ENCODE results near the gene VDAC1. TPM values are rescaled to one million over a fixed set of nuclear protein-coding genes. Genes with fewer than 3 reads are reported as not detected.

The VDAC1 gene
- total RNA-seq, 1 donor from 2014 or later: 125 TPM

- Histone ChIP-seq H3K27ac (no peak overlapping the region), H3K4me3 (no peak overlapping the region), H3K9me3 (no peaks in the 10 kb centered on the region), H3K27me3 (ENCODE audit: low read depth) (no peaks in the 10 kb centered on the region), H3K4me1 (no peaks in the 10 kb centered on the region), H3K36me3 (peaks cover 93% of the 10 kb centered on the region)
- TF ChIP-seq, protein P1, sequence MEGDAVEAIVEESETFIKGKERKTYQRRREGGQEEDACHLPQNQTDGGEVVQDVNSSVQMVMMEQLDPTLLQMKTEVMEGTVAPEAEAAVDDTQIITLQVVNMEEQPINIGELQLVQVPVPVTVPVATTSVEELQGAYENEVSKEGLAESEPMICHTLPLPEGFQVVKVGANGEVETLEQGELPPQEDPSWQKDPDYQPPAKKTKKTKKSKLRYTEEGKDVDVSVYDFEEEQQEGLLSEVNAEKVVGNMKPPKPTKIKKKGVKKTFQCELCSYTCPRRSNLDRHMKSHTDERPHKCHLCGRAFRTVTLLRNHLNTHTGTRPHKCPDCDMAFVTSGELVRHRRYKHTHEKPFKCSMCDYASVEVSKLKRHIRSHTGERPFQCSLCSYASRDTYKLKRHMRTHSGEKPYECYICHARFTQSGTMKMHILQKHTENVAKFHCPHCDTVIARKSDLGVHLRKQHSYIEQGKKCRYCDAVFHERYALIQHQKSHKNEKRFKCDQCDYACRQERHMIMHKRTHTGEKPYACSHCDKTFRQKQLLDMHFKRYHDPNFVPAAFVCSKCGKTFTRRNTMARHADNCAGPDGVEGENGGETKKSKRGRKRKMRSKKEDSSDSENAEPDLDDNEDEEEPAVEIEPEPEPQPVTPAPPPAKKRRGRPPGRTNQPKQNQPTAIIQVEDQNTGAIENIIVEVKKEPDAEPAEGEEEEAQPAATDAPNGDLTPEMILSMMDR (IDR thresholded peaks at IDR 0.05): no peak
- ATAC-seq: no peak
- DNase-seq: no peak
- intact Hi-C loops (cut with DNase I): no loop called here
Observed at GRCh38 chr5:133983674-133984073, 21.1 kb downstream of the VDAC1 start.

DNA sequence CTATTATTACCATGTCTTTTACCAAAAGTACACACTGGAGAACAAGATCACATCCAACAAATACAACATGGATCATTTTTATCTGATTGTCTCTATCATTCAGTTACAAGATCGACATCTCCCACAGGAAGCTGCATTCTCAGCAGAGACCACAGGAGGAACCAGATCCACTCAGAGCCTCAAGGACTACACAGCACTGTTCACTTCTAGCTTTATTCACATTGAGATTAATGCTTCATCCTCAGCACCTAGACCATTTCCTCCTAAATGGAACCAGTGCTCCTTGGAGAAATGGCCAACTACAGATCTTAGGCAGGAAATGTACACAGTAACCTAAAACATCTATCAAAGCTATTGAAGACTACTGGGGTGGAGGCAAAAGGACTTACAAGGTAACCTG lies 23.1 kb downstream of the VDAC1 start:
- DNase-seq: no peak
- no peaks in the 10 kb centered on the region for H3K27me3 ChIP-seq (ENCODE audit: low read depth)
- peaks cover 89% of the 10 kb centered on the region for H3K36me3 ChIP-seq
- no peak overlapping the region for H3K27ac ChIP-seq
- intact Hi-C loops (cut with DNase I): no loop called here
- no peak for ATAC-seq
- H3K9me3 ChIP-seq: no peaks in the 10 kb centered on the region
- TF ChIP-seq, protein P1 (IDR thresholded peaks at IDR 0.05): no peak
- H3K4me3 ChIP-seq: no peak overlapping the region
- H3K4me1 ChIP-seq: no peaks in the 10 kb centered on the region

GRCh38 chr5:133980652-133981051 lies 24.1 kb downstream of the VDAC1 start:
- Histone ChIP-seq H3K4me3 (no peak overlapping the region), H3K36me3 (peaks cover 89% of the 10 kb centered on the region), H3K27me3 (ENCODE audit: low read depth) (no peaks in the 10 kb centered on the region), H3K4me1 (no peaks in the 10 kb centered on the region), H3K27ac (no peak overlapping the region), H3K9me3 (no peaks in the 10 kb centered on the region)
- DNase-seq (no peak), ATAC-seq (no peak)
- TF ChIP-seq, protein P1 (IDR thresholded peaks at IDR 0.05): no peak
- intact Hi-C loops (cut with DNase I): no loop called here

- intact Hi-C loops (cut with DNase I): no loop called here
Observed at GRCh38 chr5:133978943-133979342, 25.8 kb downstream of the VDAC1 start.

DNA sequence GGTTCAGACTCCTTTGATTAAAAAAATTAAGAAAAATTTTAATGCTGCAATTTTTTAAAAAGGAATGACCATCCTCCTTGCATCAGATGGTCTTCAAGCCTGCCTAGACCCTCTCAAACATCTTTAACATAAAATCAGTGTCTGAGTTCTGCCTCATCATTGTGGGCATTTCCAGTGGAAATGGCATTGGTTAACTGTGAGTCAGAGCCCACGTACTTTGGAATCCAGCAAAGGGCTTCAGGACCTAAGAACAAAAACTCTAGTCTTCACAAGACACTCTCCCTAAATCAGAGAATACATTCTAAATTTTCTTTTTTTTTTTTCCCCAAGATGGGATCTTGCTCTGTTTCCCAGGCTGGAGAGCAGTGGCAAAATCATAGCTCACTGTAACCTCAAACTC lies 26.9 kb downstream of the VDAC1 start:
- no peaks in the 10 kb centered on the region for H3K27me3 ChIP-seq (ENCODE audit: low read depth)
- no peaks in the 10 kb centered on the region for H3K9me3 ChIP-seq
- H3K36me3 ChIP-seq: peaks cover 93% of the 10 kb centered on the region
- H3K27ac ChIP-seq: no peak overlapping the region
- H3K4me3 ChIP-seq: no peak overlapping the region
- H3K4me1 ChIP-seq: no peaks in the 10 kb centered on the region
- TF ChIP-seq, protein P1 (IDR thresholded peaks at IDR 0.05): no peak
- ATAC-seq (no peak), DNase-seq (no peak)
- intact Hi-C loops (cut with DNase I): no loop called here

More at GRCh38 chr5:133978943-133979342, 25.8 kb downstream of the VDAC1 start:
- ATAC-seq: no peak
- no peak overlapping the region for H3K4me3 ChIP-seq
- H3K9me3 ChIP-seq: no peaks in the 10 kb centered on the region
- TF ChIP-seq, protein P1 (IDR thresholded peaks at IDR 0.05): no peak
- H3K36me3 ChIP-seq: peaks cover 93% of the 10 kb centered on the region
- H3K27me3 ChIP-seq (ENCODE audit: low read depth): no peaks in the 10 kb centered on the region
- H3K27ac ChIP-seq: no peak overlapping the region
- DNase-seq: no peak
- H3K4me1 ChIP-seq: no peaks in the 10 kb centered on the region
